Naive thymus-derived CD4-positive, alpha-beta T cell (primary cell): Measurements from ENCODE around the gene SLC28A3. TPM values are rescaled to one million over a fixed set of nuclear protein-coding genes. Genes with fewer than 3 reads are reported as not detected.
A peak's percentile ranks its signal among the peaks of the same experiment; 100 is the strongest.
"Not testable (repeated sequence)": the region's sequence is repeated elsewhere in the genome, so short reads cannot be mapped to it uniquely, and the experiment has no call there.

ENCODE experiments used
- ATAC-seq: fragments of 150-1000 bp; cut with Tn5 transposase; 2 replicates; pipeline ENCODE4 v1.10.0; 2021; ENCODE audit warnings: mild to moderate bottlenecking, moderate library complexity
- CTCF ChIA-PET: fragments of 350-600 bp; sonication (Branson Sonifier 250); formaldehyde crosslinking; loops from one replicate; lab custom pipeline; 2021; ENCODE audit warnings: antibody characterized with exemption; lab: Charles Lee
- POLR2A ChIA-PET: fragments of 350-600 bp; sonication (Branson Sonifier 250); formaldehyde crosslinking; loops from one replicate; lab custom pipeline; 2021; ENCODE audit warnings: antibody characterized with exemption, inconsistent platforms; lab: Charles Lee
- DNase-seq, 9 donors: peaks; one replicate each; pipeline versions ENCODE4 v3.0.0 to v3.0.0-alpha.2; 2020 to 2022; ENCODE audit warnings: mixed read lengths in 1 of 9
- H3K27ac ChIP-seq: one replicate; pipeline ENCODE4 v1.7.0; 2013; ENCODE audit warnings: mild to moderate bottlenecking, low read depth, low read length, moderate library complexity
- H3K27me3 ChIP-seq, 2 donors: one replicate each; pipeline ENCODE4 v1.7.0; 2013; ENCODE audit warnings: low read length in 2 of 2, mild to moderate bottlenecking in 2 of 2, moderate library complexity in 2 of 2; ENCODE audit not compliant: control insufficient read depth in 2 of 2, insufficient read depth in 2 of 2
- H3K36me3 ChIP-seq, 3 experiments: 1 replicate in 2 of 3; 2 replicates in 1 of 3; pipeline ENCODE4 v1.7.0; 2013; ENCODE audit warnings: low read length in 3 of 3, mild to moderate bottlenecking in 3 of 3, moderate library complexity in 1 of 3; ENCODE audit not compliant: insufficient read depth in 3 of 3, control insufficient read depth in 2 of 3
- H3K4me1 ChIP-seq, 2 donors: one replicate each; pipeline ENCODE4 v1.7.0; 2013; ENCODE audit warnings: low read length in 2 of 2, mild to moderate bottlenecking in 2 of 2, moderate library complexity in 1 of 2; ENCODE audit not compliant: control insufficient read depth in 2 of 2, insufficient read depth in 2 of 2
- H3K4me3 ChIP-seq: 2 replicates; pipeline ENCODE4 v1.7.0; 2013; ENCODE audit warnings: mild to moderate bottlenecking, low read length
- H3K9me3 ChIP-seq, 3 experiments: 1 replicate in 2 of 3; 2 replicates in 1 of 3; pipeline ENCODE4 v1.7.0; 2013; ENCODE audit warnings: low read length in 3 of 3; ENCODE audit not compliant: control insufficient read depth in 2 of 3
- H3K27ac Mint-ChIP-seq, 9 donors: one replicate each; pipeline ENCODE4 v1.8.0; 2020 to 2022; ENCODE audit warnings: mixed read lengths in 9 of 9, mild to moderate bottlenecking in 8 of 9, moderate library complexity in 5 of 9, inconsistent platforms in 2 of 9
- H3K27me3 Mint-ChIP-seq, 5 donors: one replicate each; pipeline ENCODE4 v1.8.0; 2021 to 2022; ENCODE audit warnings: mixed read lengths in 5 of 5, mild to moderate bottlenecking in 1 of 5
- H3K36me3 Mint-ChIP-seq, 5 donors: one replicate each; pipeline ENCODE4 v1.8.0; 2020 to 2022; ENCODE audit warnings: mixed read lengths in 5 of 5, mild to moderate bottlenecking in 3 of 5, inconsistent platforms in 1 of 5
- H3K4me1 Mint-ChIP-seq, 7 donors: one replicate each; pipeline ENCODE4 v1.8.0; 2020 to 2022; ENCODE audit warnings: mixed read lengths in 7 of 7, mild to moderate bottlenecking in 3 of 7, inconsistent platforms in 1 of 7
- H3K4me3 Mint-ChIP-seq, 10 donors: one replicate each; pipeline ENCODE4 v1.8.0; 2020 to 2022; ENCODE audit warnings: mild to moderate bottlenecking in 10 of 10, mixed read lengths in 10 of 10, moderate library complexity in 6 of 10, inconsistent platforms in 2 of 10
- H3K9me3 Mint-ChIP-seq, 11 donors: one replicate each; pipeline ENCODE4 v1.8.0; 2020 to 2022; ENCODE audit warnings: mixed read lengths in 11 of 11, mild to moderate bottlenecking in 4 of 11, inconsistent platforms in 1 of 11, moderate library complexity in 1 of 11
- intact Hi-C, 2 donors: fragments of 100-400 bp; cut with micrococcal nuclease; formaldehyde crosslinking; loops; one replicate each; pipeline ENCODE4 v1.15.1; 2023
- polyA plus RNA-seq, 2 donors: library from polyadenylated mRNA; unstranded; fragments of 300-500 nt; fragmentation: Illumina TruSeq; gene quantifications; one replicate each; pipeline ENCODE4 v1.2.3, GENCODE V29; 2021
- total RNA-seq, 6 experiments: library from RNA in 5 of 6; stranded (reverse) in 5 of 6; gene quantifications; 1 replicate in 5 of 6; 2 replicates in 1 of 6; pipeline ENCODE4 v1.2.3 and lab custom pipeline; 2021 to 2026

Gene SLC28A3
- total and polyA plus RNA-seq, 7 experiments from 2014 or later: 0.51 TPM; not detected in 6

DNA sequence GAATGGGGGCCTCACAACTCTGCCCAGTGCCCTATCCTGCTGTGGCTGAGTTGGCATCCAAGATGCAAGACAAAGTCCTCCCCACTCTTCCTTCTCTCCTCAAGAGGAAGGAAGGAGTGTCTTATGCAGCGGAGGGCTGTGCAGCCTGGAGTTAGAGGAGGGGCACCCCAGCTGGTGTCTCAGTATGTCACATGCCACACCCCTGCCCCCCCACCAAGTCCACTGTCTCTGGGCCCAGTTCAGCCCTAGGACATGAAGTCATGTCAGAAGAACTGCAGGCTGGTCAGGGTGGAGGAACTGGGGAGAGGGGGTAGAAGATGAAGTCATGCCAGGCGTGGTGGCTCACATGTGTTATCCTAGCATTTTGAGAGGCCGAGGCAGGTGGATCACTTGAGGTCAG lies 28.0 kb upstream of the SLC28A3 start:
- Mint-ChIP-seq H3K4me1 (peaks cover 0 to 22% (median 0%) of the 10 kb centered on the region in 7 donors), H3K36me3 (peaks cover 0 to 4% (median 0%) of the 10 kb centered on the region in 5 donors), H3K27me3 (peaks cover 0 to 36% (median 10%) of the 10 kb centered on the region in 5 donors), H3K27ac (no peak overlapping the region), H3K9me3 (peaks cover 0 to 14% (median 4%) of the 10 kb centered on the region in 11 donors), H3K4me3 (no peak overlapping the region)
- no peak overlapping the region for H3K27ac ChIP-seq
- ATAC-seq (peak; percentile 48), DNase-seq (no peak)
- H3K36me3 ChIP-seq: no peaks in the 10 kb centered on the region
- intact Hi-C loops: no loop called here
- H3K4me3 ChIP-seq: no peak overlapping the region
- no peaks in the 10 kb centered on the region for H3K9me3 ChIP-seq
- POLR2A ChIA-PET: no interaction called here
- no peaks in the 10 kb centered on the region for H3K27me3 ChIP-seq
- CTCF ChIA-PET: no interaction called here
- no peaks in the 10 kb centered on the region for H3K4me1 ChIP-seq

DNA sequence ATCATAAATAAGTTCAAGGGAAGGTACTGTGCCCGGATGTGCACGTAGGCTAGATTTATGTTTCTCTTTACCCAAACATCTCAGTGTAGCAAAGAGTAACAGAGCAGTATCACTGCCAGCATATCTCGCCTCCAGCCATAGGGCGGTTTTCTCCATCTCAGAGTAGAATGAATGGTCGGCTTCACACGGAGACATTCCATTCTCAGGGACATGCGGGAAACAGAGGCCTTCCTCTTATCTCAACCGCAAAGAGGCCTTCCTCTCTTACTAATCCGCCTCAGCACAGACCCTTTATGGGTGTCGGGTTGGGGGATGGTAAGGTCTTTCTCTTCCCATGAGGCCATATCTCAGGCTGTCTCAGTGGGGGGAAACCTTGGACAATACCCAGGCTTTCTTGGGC lies 27.2 kb upstream of the SLC28A3 start:
- ATAC-seq, DNase-seq, CTCF ChIA-PET, H3K27me3 ChIP-seq, H3K27ac Mint-ChIP-seq, H3K27ac ChIP-seq, POLR2A ChIA-PET, H3K4me3 ChIP-seq, H3K4me1 ChIP-seq, H3K9me3 ChIP-seq, intact Hi-C loops, H3K36me3 ChIP-seq, H3K36me3 Mint-ChIP-seq: not testable (repeated sequence)
- Mint-ChIP-seq H3K27me3 (peaks cover 0 to 37% (median 10%) of the 10 kb centered on the region in 5 donors), H3K4me3 (peak overlapping the region in 1 of 10 donors; percentile 26), H3K4me1 (peaks cover 0 to 22% (median 0%) of the 10 kb centered on the region in 7 donors), H3K9me3 (peaks cover 0 to 14% (median 4%) of the 10 kb centered on the region in 11 donors)

DNA sequence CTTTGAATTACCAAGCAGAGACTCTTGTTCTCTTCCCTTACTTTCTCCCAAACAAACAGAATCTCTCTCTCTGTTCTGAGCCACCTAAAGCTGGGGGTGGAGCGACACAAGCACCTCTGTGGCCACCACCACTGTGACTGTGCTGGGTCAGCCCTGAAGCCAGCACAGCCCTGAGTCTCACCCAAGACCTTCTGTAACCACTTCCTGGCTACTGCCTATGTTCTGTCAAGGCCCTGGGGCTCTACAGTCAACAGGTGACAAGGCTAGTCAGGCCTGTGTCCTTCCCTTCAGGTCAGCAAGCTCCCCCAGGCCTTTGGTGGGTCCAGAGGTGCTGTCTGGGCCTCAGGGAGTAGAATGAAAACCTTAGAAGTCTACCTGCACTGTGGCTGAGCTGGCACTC lies 26.1 kb upstream of the SLC28A3 start:
- no peaks in the 10 kb centered on the region for H3K36me3 ChIP-seq
- ATAC-seq (no peak), DNase-seq (no peak)
- H3K4me3 Mint-ChIP-seq: no peak overlapping the region
- POLR2A ChIA-PET: no interaction called here
- H3K36me3 Mint-ChIP-seq: peaks cover 0 to 4% (median 0%) of the 10 kb centered on the region in 5 donors
- no peaks in the 10 kb centered on the region for H3K4me1 ChIP-seq
- H3K4me1 Mint-ChIP-seq: peaks cover 0 to 18% (median 0%) of the 10 kb centered on the region in 7 donors
- H3K27ac ChIP-seq: no peak overlapping the region
- no peak overlapping the region for H3K27ac Mint-ChIP-seq
- CTCF ChIA-PET: no interaction called here
- H3K9me3 ChIP-seq: no peaks in the 10 kb centered on the region
- H3K4me3 ChIP-seq: no peak overlapping the region
- intact Hi-C loops: no loop called here
- H3K9me3 Mint-ChIP-seq: peaks cover 0 to 14% (median 4%) of the 10 kb centered on the region in 11 donors
- H3K27me3 Mint-ChIP-seq: peaks cover 0 to 27% (median 8%) of the 10 kb centered on the region in 5 donors
- no peaks in the 10 kb centered on the region for H3K27me3 ChIP-seq

DNA sequence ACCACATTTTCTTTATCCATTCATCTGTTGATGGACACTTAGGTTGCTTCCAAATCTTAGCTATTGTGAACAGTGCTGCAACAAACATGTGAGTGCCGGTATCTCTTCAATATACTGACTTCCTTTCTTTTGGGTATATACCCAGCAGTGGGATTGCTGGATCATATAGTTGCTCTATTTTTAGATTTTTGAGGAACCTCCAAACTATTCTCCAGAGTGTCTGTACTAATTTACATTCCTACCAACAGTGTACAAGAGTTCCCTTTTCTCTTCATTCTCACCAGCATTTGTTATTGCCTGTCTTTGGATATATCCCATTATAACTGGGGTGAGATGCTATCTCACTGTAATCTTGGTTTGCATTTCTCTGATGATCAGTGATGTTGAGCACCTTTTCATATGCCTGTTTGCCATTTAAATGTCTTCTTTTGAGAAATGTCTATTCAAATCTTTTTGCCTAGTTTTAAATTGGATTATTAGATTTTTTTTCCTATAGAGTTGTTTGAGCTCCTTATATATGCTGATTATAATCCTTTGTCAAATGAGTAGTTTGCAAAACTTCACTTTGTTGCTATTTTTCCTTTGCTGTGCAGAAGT lies 24.4 kb upstream of the SLC28A3 start:
- DNase-seq, H3K9me3 ChIP-seq, POLR2A ChIA-PET, H3K4me1 ChIP-seq, H3K36me3 ChIP-seq, H3K27ac ChIP-seq, H3K4me3 ChIP-seq, H3K36me3 Mint-ChIP-seq, H3K4me3 Mint-ChIP-seq, ATAC-seq, H3K27me3 ChIP-seq, intact Hi-C loops, CTCF ChIA-PET, H3K27ac Mint-ChIP-seq: not testable (repeated sequence)
- H3K9me3 Mint-ChIP-seq: peaks cover 0 to 14% (median 4%) of the 10 kb centered on the region in 11 donors
- peaks cover 0 to 18% (median 4%) of the 10 kb centered on the region in 5 donors for H3K27me3 Mint-ChIP-seq
- peaks cover 0 to 14% (median 0%) of the 10 kb centered on the region in 7 donors for H3K4me1 Mint-ChIP-seq

DNA sequence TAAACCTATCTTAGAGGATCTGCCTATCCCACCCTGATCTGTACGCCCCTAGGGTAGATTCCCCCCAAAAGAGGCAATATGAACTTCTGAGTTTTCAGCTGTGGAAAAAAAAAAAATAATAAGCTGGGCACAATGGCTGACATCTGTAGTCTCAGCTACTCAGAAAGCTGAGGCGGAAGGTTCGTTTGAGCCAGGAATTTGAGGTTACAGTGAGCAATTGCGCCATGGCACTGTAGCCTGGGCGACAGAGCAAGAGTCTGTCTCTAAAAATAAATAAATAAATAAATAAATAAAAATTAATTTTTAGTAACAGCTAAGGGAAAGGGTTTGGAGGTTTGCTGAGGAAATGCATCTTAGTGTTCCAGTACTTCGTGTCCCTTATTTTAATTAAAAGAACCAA lies 21.1 kb upstream of the SLC28A3 start:
- no peaks in the 10 kb centered on the region for H3K27me3 ChIP-seq
- Mint-ChIP-seq H3K9me3 (peaks cover 0 to 14% (median 4%) of the 10 kb centered on the region in 11 donors), H3K4me3 (no peak overlapping the region), H3K27me3 (peaks cover 3 to 18% (median 5%) of the 10 kb centered on the region in 5 donors), H3K27ac (no peak overlapping the region), H3K36me3 (peaks cover 0 to 4% (median 0%) of the 10 kb centered on the region in 5 donors), H3K4me1 (peaks cover 0 to 5% (median 0%) of the 10 kb centered on the region in 7 donors)
- H3K27ac ChIP-seq: no peak overlapping the region
- H3K4me1 ChIP-seq: no peaks in the 10 kb centered on the region
- CTCF ChIA-PET: no interaction called here
- no peaks in the 10 kb centered on the region for H3K36me3 ChIP-seq
- no peak for DNase-seq
- ATAC-seq: no peak
- POLR2A ChIA-PET: no interaction called here
- H3K9me3 ChIP-seq: no peaks in the 10 kb centered on the region
- intact Hi-C loops: no loop called here
- H3K4me3 ChIP-seq: no peak overlapping the region

DNA sequence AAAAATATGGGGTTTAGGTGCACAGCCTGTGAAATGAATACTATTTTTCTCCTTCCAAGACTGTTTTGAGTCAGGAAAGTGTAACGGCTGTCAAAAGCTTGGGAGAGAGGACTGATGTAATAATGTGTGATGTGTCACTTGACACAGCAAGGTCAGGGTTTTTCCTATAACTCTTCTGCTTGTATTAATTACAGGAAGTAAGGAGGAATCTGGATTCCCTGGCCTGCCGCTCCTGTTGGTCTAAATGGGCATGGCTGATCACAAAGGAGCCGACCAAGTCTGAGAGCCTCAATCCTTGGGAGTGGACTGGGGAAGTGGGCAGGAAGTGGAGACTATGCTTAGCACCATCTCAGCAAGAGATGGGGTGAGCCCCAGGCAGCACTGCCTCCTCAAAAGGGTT lies 16.7 kb upstream of the SLC28A3 start:
- Histone ChIP-seq H3K27me3 (no peaks in the 10 kb centered on the region), H3K9me3 (no peaks in the 10 kb centered on the region), H3K27ac (no peak overlapping the region), H3K36me3 (no peaks in the 10 kb centered on the region), H3K4me1 (no peaks in the 10 kb centered on the region), H3K4me3 (no peak overlapping the region)
- Mint-ChIP-seq H3K36me3 (no peaks in the 10 kb centered on the region), H3K27ac (no peak overlapping the region), H3K4me3 (no peak overlapping the region), H3K4me1 (no peaks in the 10 kb centered on the region), H3K9me3 (no peaks in the 10 kb centered on the region), H3K27me3 (peaks cover 0 to 5% (median 3%) of the 10 kb centered on the region in 5 donors)
- ATAC-seq: no peak
- DNase-seq: no peak
- ChIA-PET POLR2A (no interaction called here), CTCF (no interaction called here)
- intact Hi-C loops: no loop called here

DNA sequence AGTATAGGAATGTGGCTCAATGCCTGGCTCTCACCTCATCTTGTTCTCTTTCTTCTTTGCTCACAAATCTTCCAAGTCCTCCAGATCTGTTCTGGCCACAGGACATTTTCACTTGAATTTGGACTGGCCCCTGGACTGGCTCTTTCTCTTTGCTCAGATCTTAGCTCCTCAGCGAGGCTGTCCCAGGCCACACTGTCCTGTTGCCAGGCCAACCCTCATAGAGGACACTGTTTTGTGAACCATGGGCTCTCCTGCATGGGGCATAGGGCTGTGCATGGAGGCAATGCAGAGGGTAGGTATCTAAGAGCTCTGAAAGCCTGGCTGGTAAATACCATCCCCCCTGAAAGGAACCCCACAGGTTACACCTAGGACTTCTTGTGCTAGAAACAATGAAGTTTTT lies 13.5 kb upstream of the SLC28A3 start:
- ChIA-PET POLR2A (no interaction called here), CTCF (no interaction called here)
- no peak overlapping the region for H3K27ac ChIP-seq
- no peak overlapping the region for H3K4me3 ChIP-seq
- H3K4me1 ChIP-seq: no peaks in the 10 kb centered on the region
- Mint-ChIP-seq H3K27me3 (peaks cover 0 to 3% (median 0%) of the 10 kb centered on the region in 5 donors), H3K36me3 (no peaks in the 10 kb centered on the region), H3K4me1 (no peaks in the 10 kb centered on the region), H3K9me3 (peaks cover 0 to 2% (median 0%) of the 10 kb centered on the region in 11 donors), H3K27ac (no peak overlapping the region), H3K4me3 (no peak overlapping the region)
- H3K36me3 ChIP-seq: no peaks in the 10 kb centered on the region
- no peaks in the 10 kb centered on the region for H3K9me3 ChIP-seq
- ATAC-seq: no peak
- no peak for DNase-seq
- intact Hi-C loops: no loop called here
- H3K27me3 ChIP-seq: no peaks in the 10 kb centered on the region
